HG03280 (cell line): Measurements from ENCODE around the gene PANK2.

Experiments
- ATAC-seq: cut with Tn5 transposase; IDR thresholded peaks from one replicate; pipeline ENCODE4 v1.9.1; 2021; ENCODE audit warnings: mild to moderate bottlenecking, moderate library complexity; ENCODE audit not compliant: unreplicated experiment

The PANK2 gene

GRCh38 chr20:3976511-3976910 lies 87.3 kb downstream of the PANK2 start:
- ATAC-seq = no peak
